Gastrocnemius medialis (tissue), 4 donors: ENCODE results near the gene CCNL1. TPM values are rescaled to one million over a fixed set of nuclear protein-coding genes. Genes with fewer than 3 reads are reported as not detected.

Experiments used
- ATAC-seq, 2 donors: fragments of 150-250 bp; one replicate each; pipeline ENCODE4 v1.9.1; 2016
- DNase-seq, 2 donors: peaks; one replicate each; pipeline ENCODE4 v3.0.0-alpha.2; 2019
- H3K27ac ChIP-seq, 4 donors: fragments of 200-600 bp; sonication (generic); 1 replicate in 1 of 4; 2 replicates in 3 of 4; pipeline ENCODE4 v1.5.1; 2016 to 2018; ENCODE audit warnings: mild to moderate bottlenecking in 2 of 4, moderate library complexity in 1 of 4
- H3K27me3 ChIP-seq, 3 donors: fragments of 200-600 bp; sonication (generic) in 2 of 3; 1 replicate in 1 of 3; 2 replicates in 2 of 3; pipeline versions ENCODE4 v1.5.1 to v1.6.0; 2016 to 2019; ENCODE audit warnings: mild to moderate bottlenecking in 1 of 3, moderate library complexity in 1 of 3
- H3K36me3 ChIP-seq, 2 donors: fragments of 200-600 bp; sonication (generic) in 1 of 2; one replicate each; pipeline ENCODE4 v1.5.1; 2017 to 2018
- H3K4me1 ChIP-seq, 2 donors: fragments of 200-600 bp; sonication (generic) in 1 of 2; one replicate each; pipeline ENCODE4 v1.5.1; 2016 to 2017; ENCODE audit warnings: mild to moderate bottlenecking in 2 of 2
- H3K4me3 ChIP-seq, 4 donors: fragments of 200-600 bp; sonication (generic) in 3 of 4; 1 replicate in 1 of 4; 2 replicates in 3 of 4; pipeline ENCODE4 v1.5.1; 2016 to 2019; ENCODE audit warnings: mild to moderate bottlenecking in 2 of 4
- H3K9me3 ChIP-seq, 3 donors: fragments of 200-600 bp; sonication (generic) in 2 of 3; 1 replicate in 1 of 3; 2 replicates in 2 of 3; pipeline ENCODE4 v1.5.1; 2016 to 2019
- CTCF ChIP-seq, 5 experiments: fragments of 450-650 bp in 3 of 5; fragments of 200-600 bp in 2 of 5; sonication (generic) in 2 of 5; IDR thresholded peaks in 4 of 5; conservative IDR thresholded peaks in 1 of 5; 1 replicate in 4 of 5; 2 replicates in 1 of 5; pipeline ENCODE4 v1.5.1; 2016 to 2019; ENCODE audit warnings: antibody characterized with exemption in 5 of 5, mild to moderate bottlenecking in 3 of 5, moderate library complexity in 3 of 5
- POLR2A ChIP-seq, 2 donors: fragments of 450-650 bp; IDR thresholded peaks; one replicate each; pipeline ENCODE4 v1.6.1; 2017; ENCODE audit warnings: antibody characterized with exemption in 2 of 2, mild to moderate bottlenecking in 2 of 2, moderate library complexity in 2 of 2
- in situ Hi-C, 4 donors: fragments of 200-750 bp; cut with MboI; loops; one replicate each; pipeline versions ENCODE4 v1.15.0 to v1.8.0; 2017; ENCODE audit warnings: low sequenced_read_pairs in 4 of 4
- intact Hi-C: fragments of 100-400 bp; cut with DNase I; formaldehyde crosslinking; loops from one replicate; pipeline ENCODE4 v1.15.1; 2023; ENCODE audit warnings: low total_unique reads
- total RNA-seq, 4 donors: library from RNA; depleted of rRNA; stranded (reverse); fragments of >200 nt; gene quantifications; one replicate each; pipeline versions ENCODE4 v1.1.0 to v1.2.3, GENCODE V29; 2016

CCNL1 gene
- total RNA-seq, 4 donors from 2014 or later = 34.3 to 110 (median 41.3) TPM

GRCh38 chr3:157151151-157151550 lies 8.8 kb downstream of the CCNL1 start:
- DNase-seq = no peak
- TF ChIP-seq POLR2A (IDR thresholded peaks at IDR 0.05) (no peak), CTCF (IDR thresholded peaks at IDR 0.05 in 4 of 5, conservative IDR thresholded peaks at IDR 0.05 in 1 of 5) (no peak)
- H3K27ac ChIP-seq = no peak overlapping the region
- peaks cover 10 to 77% of the 10 kb centered on the region in 2 donors for H3K36me3 ChIP-seq
- intact Hi-C loops (loop anchor here (10.0 kb wide), 1 partner anchor 1296 kb away; the partner anchor contains the start of gene SLC33A1), in situ Hi-C loops (loop anchor here in 2 of 4 donors (25.0 kb wide), 2 partner anchors 711 to 1289 kb away; partner anchors contain the start of genes GMPS (in 2 of the 2) and SLC33A1 (in 2 of the 2))
- peaks cover 25 to 29% of the 10 kb centered on the region in 2 donors for H3K4me1 ChIP-seq
- H3K9me3 ChIP-seq = no peaks in the 10 kb centered on the region
- no peaks in the 10 kb centered on the region for H3K27me3 ChIP-seq
- no peak for ATAC-seq
- no peak overlapping the region for H3K4me3 ChIP-seq

- H3K4me1 ChIP-seq = peaks cover 5 to 10% of the 10 kb centered on the region in 2 donors
- in situ Hi-C loops = no loop called here
- H3K4me3 ChIP-seq = no peak overlapping the region
- H3K27me3 ChIP-seq = no peaks in the 10 kb centered on the region
- no peak overlapping the region for H3K27ac ChIP-seq
- H3K36me3 ChIP-seq = peaks cover 10 to 92% of the 10 kb centered on the region in 2 donors
- no peaks in the 10 kb centered on the region for H3K9me3 ChIP-seq
- TF ChIP-seq POLR2A (IDR thresholded peaks at IDR 0.05) (no peak), CTCF (IDR thresholded peaks at IDR 0.05 in 4 of 5, conservative IDR thresholded peaks at IDR 0.05 in 1 of 5) (no peak)
- intact Hi-C loops = no loop called here
- DNase-seq (no peak), ATAC-seq (no peak)
Measured at GRCh38 chr3:157149136-157149696, 10.7 kb downstream of the CCNL1 start.

GRCh38 chr3:157148196-157148889 lies 11.6 kb downstream of the CCNL1 start:
- intact Hi-C loops (no loop called here), in situ Hi-C loops (no loop called here)
- no peak for DNase-seq
- Histone ChIP-seq H3K27me3 (no peaks in the 10 kb centered on the region), H3K4me1 (peaks cover 0 to 1% of the 10 kb centered on the region in 2 donors), H3K36me3 (peaks cover 10 to 99% of the 10 kb centered on the region in 2 donors), H3K9me3 (no peaks in the 10 kb centered on the region), H3K27ac (no peak overlapping the region), H3K4me3 (no peak overlapping the region)
- no peak for ATAC-seq
- TF ChIP-seq CTCF (IDR thresholded peaks at IDR 0.05 in 4 of 5, conservative IDR thresholded peaks at IDR 0.05 in 1 of 5) (no peak), POLR2A (IDR thresholded peaks at IDR 0.05) (no peak)

- in situ Hi-C loops = no loop called here
- TF ChIP-seq POLR2A (IDR thresholded peaks at IDR 0.05) = no peak
- TF ChIP-seq CTCF (IDR thresholded peaks at IDR 0.05 in 4 of 5, conservative IDR thresholded peaks at IDR 0.05 in 1 of 5) = no peak
- Histone ChIP-seq H3K27ac (no peak overlapping the region), H3K36me3 (peaks cover 10 to 99% of the 10 kb centered on the region in 2 donors), H3K4me3 (no peak overlapping the region), H3K27me3 (no peaks in the 10 kb centered on the region), H3K9me3 (no peaks in the 10 kb centered on the region), H3K4me1 (no peaks in the 10 kb centered on the region)
- ATAC-seq = no peak
- DNase-seq = no peak
- intact Hi-C loops = no loop called here
Measured at GRCh38 chr3:157147099-157147803, 12.7 kb downstream of the CCNL1 start.
